GM23248 (cell line): ENCODE data around the gene SMC4. TPM values are rescaled to one million over a fixed set of nuclear protein-coding genes. Genes with fewer than 3 reads are reported as not detected.
A peak's percentile ranks its signal among the peaks of the same experiment; 100 is the strongest.

ENCODE experiments used
- DNase-seq: peaks from one replicate; pipeline ENCODE4 v3.0.0-alpha.2; 2015
- H2AFZ ChIP-seq: fragments of 200-600 bp; sonication (generic); 2 replicates; pipeline ENCODE4 v1.6.1; 2016; ENCODE audit warnings: antibody characterized with exemption
- H3F3A ChIP-seq: fragments of 200-600 bp; sonication (generic); 2 replicates; pipeline ENCODE4 v1.6.1; 2016; ENCODE audit warnings: mild to moderate bottlenecking, antibody characterized with exemption, mixed run types; ENCODE audit not compliant: insufficient read depth
- H3K27ac ChIP-seq: fragments of 200-600 bp; sonication (generic); 2 replicates; pipeline ENCODE4 v1.5.1; 2016; ENCODE audit warnings: mild to moderate bottlenecking
- H3K27me3 ChIP-seq: fragments of 200-600 bp; sonication (generic); replicated peaks from 2 replicates; pipeline ENCODE4 v1.6.1; 2016; ENCODE audit warnings: mild to moderate bottlenecking; ENCODE audit not compliant: insufficient read depth
- H3K36me3 ChIP-seq: fragments of 200-600 bp; sonication (generic); 2 replicates; pipeline ENCODE4 v1.6.1; 2016; ENCODE audit warnings: low read depth, mild to moderate bottlenecking
- H3K4me1 ChIP-seq: fragments of 200-600 bp; sonication (generic); 2 replicates; pipeline ENCODE4 v1.6.1; 2016; ENCODE audit warnings: mild to moderate bottlenecking; ENCODE audit not compliant: insufficient read depth
- H3K4me2 ChIP-seq: fragments of 200-600 bp; sonication (generic); one replicate; pipeline ENCODE4 v1.6.1; 2016; ENCODE audit warnings: mild to moderate bottlenecking; ENCODE audit not compliant: unreplicated experiment
- H3K4me3 ChIP-seq: fragments of 200-600 bp; sonication (generic); 2 replicates; pipeline ENCODE4 v1.5.1; 2016; ENCODE audit warnings: mild to moderate bottlenecking
- H3K79me2 ChIP-seq: fragments of 200-600 bp; sonication (generic); 2 replicates; pipeline ENCODE4 v1.6.1; 2016; ENCODE audit warnings: mild to moderate bottlenecking; ENCODE audit not compliant: insufficient read depth
- H3K9ac ChIP-seq: fragments of 200-600 bp; sonication (generic); 2 replicates; pipeline ENCODE4 v1.6.1; 2016; ENCODE audit warnings: mild to moderate bottlenecking
- H3K9me2 ChIP-seq: fragments of 200-600 bp; sonication (generic); 2 replicates; pipeline ENCODE4 v1.6.1; 2016; ENCODE audit warnings: mixed run types, mild to moderate bottlenecking, moderate library complexity; ENCODE audit not compliant: insufficient read depth
- H3K9me3 ChIP-seq: fragments of 200-600 bp; sonication (generic); one replicate; pipeline ENCODE4 v1.6.1; 2017; ENCODE audit warnings: low read depth
- H4K20me1 ChIP-seq: fragments of 200-600 bp; sonication (generic); 2 replicates; pipeline ENCODE4 v1.6.0; 2016; ENCODE audit not compliant: insufficient read depth
- EZH2 ChIP-seq: fragments of 200-600 bp; sonication (generic); IDR thresholded peaks from 2 replicates; pipeline ENCODE4 v1.6.1; 2018; ENCODE audit warnings: antibody characterized with exemption, mild to moderate bottlenecking; ENCODE audit not compliant: insufficient read depth, poor library complexity, severe bottlenecking
- EZH2phosphoT487 ChIP-seq: fragments of 200-600 bp; sonication (generic); IDR thresholded peaks from 2 replicates; pipeline ENCODE4 v1.6.1; 2018; ENCODE audit warnings: antibody characterized with exemption, moderate library complexity, mild to moderate bottlenecking, low read depth; ENCODE audit not compliant: insufficient read depth
- WGBS, 2 experiments: methylation state at CpG; one replicate each; pipeline ENCODE4 v1.1.6; 2015 to 2017; ENCODE audit warnings: low lambda C conversion rate in 2 of 2, low coverage in 1 of 2; ENCODE audit errors: missing lambda C conversion rate in 2 of 2; 5-methylcytosine and 5-hydroxymethylcytosine counted together
- in situ Hi-C: fragments of 300-500 bp; cut with MboI; formaldehyde crosslinking; loops from 2 replicates; pipeline ENCODE4 v1.15.0; 2020
- polyA plus RNA-seq: library from polyadenylated mRNA; unstranded; fragments of >200 nt; fragmentation: Nextera tagmentation; extraction: Ambion mirVana; gene quantifications from 2 replicates; pipeline ENCODE4 v1.2.1, GENCODE V29; 2016
- total RNA-seq: library from RNA; depleted of rRNA; stranded (reverse); fragments of >200 nt; shearing (Covaris generic); gene quantifications from 2 replicates; pipeline ENCODE4 v1.2.3, GENCODE V29; 2014

Gene SMC4
- total and polyA plus RNA-seq, 2 experiments from 2014 or later = 69.7 to 73.6 TPM

- DNase-seq = no peak
- Histone ChIP-seq H3K27ac (no peak overlapping the region), H3F3A (peaks cover 14% of the 10 kb centered on the region), H3K27me3 (no peaks in the 10 kb centered on the region), H3K4me3 (no peak overlapping the region), H3K9me2 (no peaks in the 10 kb centered on the region; the same call in 1 of the 2 replicates), H3K36me3 (0 out of 2 replicates have a peak, but pooled peaks cover 5% of the 10 kb centered on the region), H3K9me3 (no peaks in the 10 kb centered on the region), H3K79me2 (peaks cover under 1% of the 10 kb centered on the region; the same call in 1 of the 2 replicates), H2AFZ (no peak overlapping the region), H3K4me1 (peaks cover 21% of the 10 kb centered on the region), H4K20me1 (no peaks in the 10 kb centered on the region), H3K9ac (no peak overlapping the region), H3K4me2 (no peak overlapping the region)
- 96 to 98% methylated on average over 2 of the region's 2 CpGs for WGBS, 2 experiments
- no peak for TF ChIP-seq EZH2
- in situ Hi-C loops = no loop called here
These were observed 30.6 kb upstream of the SMC4 start for GRCh38 chr3:160368804-160369203.

- no peak overlapping the region for H3K4me3 ChIP-seq
- no peak for DNase-seq
- no peak overlapping the region for H3K4me2 ChIP-seq
- H3K4me1 ChIP-seq = peaks cover 31% of the 10 kb centered on the region
- H2AFZ ChIP-seq = no peak overlapping the region
- H3K27ac ChIP-seq = no peak overlapping the region
- 0 out of 2 replicates have a peak, but pooled peaks cover 5% of the 10 kb centered on the region for H3K36me3 ChIP-seq
- H3K79me2 ChIP-seq = no peaks in the 10 kb centered on the region; the same call in 1 of the 2 replicates
- H3K9me3 ChIP-seq = no peaks in the 10 kb centered on the region
- H3K9ac ChIP-seq = no peak overlapping the region
- in situ Hi-C loops = no loop called here
- no peaks in the 10 kb centered on the region for H4K20me1 ChIP-seq
- no peak for TF ChIP-seq EZH2
- TF ChIP-seq EZH2phosphoT487 = no peak
- no peaks in the 10 kb centered on the region for H3K27me3 ChIP-seq
- 86 to 97% methylated on average over 1 of the region's 1 CpG for WGBS, 2 experiments
- no peaks in the 10 kb centered on the region; the same call in 1 of the 2 replicates for H3K9me2 ChIP-seq
- H3F3A ChIP-seq = peaks cover 22% of the 10 kb centered on the region
These were observed 29.7 kb upstream of the SMC4 start for GRCh38 chr3:160369784-160370183.

GRCh38 chr3:160370987-160371857 lies 28.2 kb upstream of the SMC4 start:
- TF ChIP-seq EZH2 (no peak), EZH2phosphoT487 (no peak)
- no peak overlapping the region for H3K4me3 ChIP-seq
- H3K9me3 ChIP-seq = no peaks in the 10 kb centered on the region
- peaks cover 5% of the 10 kb centered on the region; the same call in 1 of the 2 replicates for H3K36me3 ChIP-seq
- no peak for DNase-seq
- no peak overlapping the region for H3K27ac ChIP-seq
- peaks cover 37% of the 10 kb centered on the region for H3F3A ChIP-seq
- no peaks in the 10 kb centered on the region for H3K79me2 ChIP-seq
- H3K9ac ChIP-seq = no peak overlapping the region
- no peaks in the 10 kb centered on the region for H3K27me3 ChIP-seq
- in situ Hi-C loops = no loop called here
- H2AFZ ChIP-seq = no peak overlapping the region
- H3K4me1 ChIP-seq = peaks cover 40% of the 10 kb centered on the region
- no peak overlapping the region for H3K4me2 ChIP-seq
- no peaks in the 10 kb centered on the region; the same call in 1 of the 2 replicates for H3K9me2 ChIP-seq
- 92 to 96% methylated on average over 6 of the region's 6 CpGs for WGBS, 2 experiments
- H4K20me1 ChIP-seq = no peaks in the 10 kb centered on the region

- in situ Hi-C loops = no loop called here
- H3K4me1 ChIP-seq = peaks cover 56% of the 10 kb centered on the region
- no peak overlapping the region for H2AFZ ChIP-seq
- H3K27ac ChIP-seq = peak overlapping the region; percentile 61
- H3K4me2 ChIP-seq = peak overlapping the region; percentile 64
- H3K36me3 ChIP-seq = peaks cover 5% of the 10 kb centered on the region; the same call in 1 of the 2 replicates
- H3K79me2 ChIP-seq = 0 out of 2 replicates have a peak, but pooled peaks cover 1% of the 10 kb centered on the region
- TF ChIP-seq EZH2 (no peak), EZH2phosphoT487 (no peak)
- H3K9me2 ChIP-seq = no peaks in the 10 kb centered on the region; the same call in 1 of the 2 replicates
- H3K9me3 ChIP-seq = no peaks in the 10 kb centered on the region
- peaks cover 49% of the 10 kb centered on the region for H3F3A ChIP-seq
- DNase-seq = peak; percentile 79
- no peak overlapping the region for H3K4me3 ChIP-seq
- no peaks in the 10 kb centered on the region for H4K20me1 ChIP-seq
- H3K9ac ChIP-seq = no peak overlapping the region
- H3K27me3 ChIP-seq = no peaks in the 10 kb centered on the region
These were observed 26.7 kb upstream of the SMC4 start for GRCh38 chr3:160372780-160373179.
